ENCODE results near the gene FOXD4.
"Not testable (repeated sequence)": the region's sequence is repeated elsewhere in the genome, so short reads cannot be mapped to it uniquely, and the experiment has no call there.

Gene FOXD4

DNA sequence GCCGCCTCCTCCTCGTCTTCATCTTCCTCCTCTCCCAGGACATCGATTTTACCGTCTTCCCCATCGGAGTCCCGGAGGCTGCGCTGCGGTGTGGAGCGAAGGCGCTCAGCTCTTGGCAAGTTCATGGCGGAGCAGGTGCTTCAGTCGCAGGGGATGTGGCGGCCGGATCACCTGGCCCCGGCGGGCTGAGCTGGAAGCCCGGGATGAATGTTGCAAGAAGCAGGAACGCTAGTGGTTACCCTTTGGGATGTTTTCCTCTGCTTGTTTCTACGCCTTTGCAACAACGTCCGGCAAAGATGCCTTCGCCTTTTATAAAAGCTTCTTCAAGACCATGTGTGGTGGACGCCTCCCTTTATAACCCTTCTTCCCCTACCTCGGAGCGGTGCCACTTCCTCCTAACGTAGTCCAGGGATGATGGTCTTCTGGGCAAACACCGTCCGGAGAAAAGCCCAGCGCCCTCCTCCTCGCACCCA, at the start of gene FOXD4:
Gene FOXD4, minus strand, starts transcription at position 423 of the 473 bp plus-strand sequence. Its CDS starts 298 bp downstream, at position 125.
- not testable (repeated sequence) for DNase-seq (ENCODE audit: low read depth, low spot score)

GRCh38 chr9:159871-160270, 41.7 kb upstream of the FOXD4 start:
- not testable (repeated sequence) for DNase-seq (ENCODE audit: low read depth, low spot score)

GRCh38 chr9:151173-151572, 33.0 kb upstream of the FOXD4 start:
- DNase-seq (ENCODE audit: low read depth, low spot score), result not testable (repeated sequence)

GRCh38 chr9:139880-140279, 21.7 kb upstream of the FOXD4 start:
- not testable (repeated sequence) for DNase-seq (ENCODE audit: low read depth, low spot score)

DNA sequence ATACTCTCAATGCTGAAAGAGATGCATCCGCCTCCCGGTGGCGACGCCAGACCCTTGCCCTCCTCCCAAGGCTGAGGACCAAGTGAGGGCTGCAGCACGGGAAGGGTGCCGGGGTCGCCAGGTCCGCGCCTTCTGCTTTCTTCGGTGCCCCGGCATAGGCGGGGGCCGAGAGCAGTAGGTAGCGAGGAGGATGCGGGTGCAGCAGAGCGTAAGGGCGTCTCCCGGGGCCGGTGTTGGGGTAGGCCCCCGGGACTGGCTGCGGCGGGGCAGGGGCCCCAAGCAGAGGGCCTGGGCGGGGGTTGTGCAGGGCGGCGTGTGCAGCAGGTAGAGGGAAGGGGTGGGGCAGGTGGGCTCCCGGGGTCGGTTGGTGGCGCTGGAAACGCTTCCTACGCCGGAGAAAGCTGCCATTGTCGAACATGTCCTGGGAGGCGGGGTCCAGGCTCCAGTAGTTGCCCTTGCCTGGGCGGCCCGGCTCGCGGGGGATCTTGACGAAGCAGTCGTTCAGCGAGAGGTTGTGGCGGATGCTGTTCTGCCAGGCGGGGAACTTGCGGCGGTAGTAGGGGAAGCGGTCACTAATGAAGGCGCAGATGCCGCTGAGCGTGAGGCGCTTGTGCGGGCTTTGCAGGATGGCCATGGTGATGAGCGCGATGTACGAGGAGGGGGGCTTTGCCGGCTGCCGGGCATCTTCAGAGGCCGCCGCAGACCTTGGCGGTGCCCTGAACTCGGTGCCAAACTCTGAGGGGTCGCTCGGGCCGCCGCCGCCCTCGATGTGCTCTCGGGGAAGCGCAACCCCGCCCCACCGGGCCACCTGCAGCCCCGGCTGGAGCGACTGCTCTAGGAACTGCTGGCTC, 848 bp downstream of the FOXD4 start:
- DNase-seq (ENCODE audit: low read depth, low spot score), result not testable (repeated sequence)

DNA sequence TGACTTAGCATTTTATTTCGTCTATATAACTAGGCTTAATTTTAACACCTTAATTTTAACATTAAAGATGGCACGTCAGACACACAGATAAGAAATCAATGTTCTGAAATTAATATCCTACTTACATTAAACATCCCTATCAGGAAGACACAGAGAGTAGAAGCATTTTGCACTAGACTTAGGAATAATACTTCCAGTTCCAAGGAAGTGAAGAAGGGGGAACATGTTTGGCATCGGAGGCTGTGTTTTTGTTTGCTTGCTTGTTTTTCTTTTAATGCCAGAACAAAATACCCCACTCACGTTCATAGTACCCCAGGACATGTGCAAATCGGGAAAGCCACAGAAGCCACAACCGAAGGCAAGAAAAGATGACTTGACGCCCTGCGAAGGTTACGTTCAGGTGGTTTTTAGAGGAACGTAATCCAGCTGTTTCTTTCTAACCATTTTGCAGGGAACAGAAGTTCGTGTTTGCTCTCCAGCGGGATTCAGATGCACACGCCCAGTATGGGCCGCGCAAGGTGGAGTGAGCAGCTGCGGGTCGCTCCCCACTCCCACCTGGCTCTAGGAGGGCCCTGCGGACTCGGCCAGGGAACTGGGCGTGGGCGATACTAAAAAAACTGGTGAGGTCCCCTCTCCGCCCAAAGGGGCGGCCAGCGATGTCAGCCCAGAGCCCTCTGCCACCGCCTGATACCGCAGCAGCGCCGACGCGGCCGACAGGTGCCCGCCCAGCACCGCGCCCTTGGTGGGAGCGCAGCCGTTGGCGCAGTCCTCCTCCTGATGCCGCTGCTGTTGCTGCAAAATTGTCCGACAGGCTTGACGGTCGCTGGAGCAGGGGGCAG, 1.8 kb downstream of the FOXD4 start:
- DNase-seq (ENCODE audit: low read depth, low spot score), result not testable (repeated sequence)

DNA sequence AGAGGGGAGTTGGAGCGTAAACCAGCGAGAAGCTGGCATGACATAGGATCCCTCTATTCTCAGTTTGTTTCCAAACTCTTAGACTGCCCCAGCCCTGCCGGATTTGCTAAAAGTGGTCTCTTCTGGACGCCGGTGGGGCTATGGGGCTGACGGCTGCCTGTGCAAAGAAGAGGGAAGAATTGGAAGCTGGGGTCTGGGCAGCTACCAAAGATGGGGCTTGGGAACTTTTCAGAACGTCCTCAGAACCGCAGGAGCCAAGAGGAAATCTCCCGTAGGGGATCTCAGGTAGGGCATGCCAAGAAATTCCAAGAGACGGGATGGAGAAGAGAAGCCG, 3.1 kb downstream of the FOXD4 start:
- DNase-seq (ENCODE audit: low read depth, low spot score), result not testable (repeated sequence)

GRCh38 chr9:114267-115117, 3.7 kb downstream of the FOXD4 start:
- DNase-seq (ENCODE audit: low read depth, low spot score), result not testable (repeated sequence)

DNA sequence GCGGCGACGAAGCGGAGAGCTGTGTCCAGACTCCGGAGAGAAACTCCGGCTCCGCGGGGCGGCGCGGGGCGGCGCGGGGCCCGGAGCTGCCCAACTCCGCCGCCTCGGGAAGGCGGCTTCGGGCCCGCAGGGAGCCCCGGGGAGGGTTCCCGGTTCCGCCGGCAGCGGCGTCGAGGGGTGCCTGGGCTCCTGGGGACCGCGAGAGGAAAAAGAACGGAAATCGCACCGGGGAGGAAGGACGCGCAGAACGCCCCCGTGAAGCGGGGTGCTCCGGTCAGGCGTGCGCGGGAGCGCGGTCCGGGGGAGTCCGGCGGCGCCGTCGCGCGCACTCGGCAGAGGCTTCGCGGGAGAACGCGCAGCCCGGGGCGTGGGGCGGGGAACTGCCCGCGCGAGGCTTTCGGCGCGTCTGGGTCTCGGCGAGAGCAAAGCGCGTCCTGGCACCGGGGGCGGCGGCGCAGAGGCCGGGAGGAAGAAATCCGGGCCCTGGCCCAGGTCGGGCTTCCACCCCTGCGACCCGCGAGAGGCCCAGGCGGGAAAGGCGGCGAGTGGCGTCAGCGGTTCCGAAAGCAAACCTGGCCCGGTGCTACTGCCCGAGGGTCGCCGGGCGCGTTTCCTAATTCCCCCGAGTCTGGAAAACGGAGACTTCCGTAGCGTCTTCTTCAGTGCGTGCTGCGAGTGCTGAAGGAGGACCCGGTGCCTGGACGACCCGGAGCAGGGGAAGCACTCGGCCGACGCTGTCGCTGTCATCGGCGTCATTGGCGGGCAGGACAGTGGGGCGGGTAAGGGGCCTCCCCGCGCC, 4.5 kb downstream of the FOXD4 start:
- DNase-seq (ENCODE audit: low read depth, low spot score), result not testable (repeated sequence)

DNA sequence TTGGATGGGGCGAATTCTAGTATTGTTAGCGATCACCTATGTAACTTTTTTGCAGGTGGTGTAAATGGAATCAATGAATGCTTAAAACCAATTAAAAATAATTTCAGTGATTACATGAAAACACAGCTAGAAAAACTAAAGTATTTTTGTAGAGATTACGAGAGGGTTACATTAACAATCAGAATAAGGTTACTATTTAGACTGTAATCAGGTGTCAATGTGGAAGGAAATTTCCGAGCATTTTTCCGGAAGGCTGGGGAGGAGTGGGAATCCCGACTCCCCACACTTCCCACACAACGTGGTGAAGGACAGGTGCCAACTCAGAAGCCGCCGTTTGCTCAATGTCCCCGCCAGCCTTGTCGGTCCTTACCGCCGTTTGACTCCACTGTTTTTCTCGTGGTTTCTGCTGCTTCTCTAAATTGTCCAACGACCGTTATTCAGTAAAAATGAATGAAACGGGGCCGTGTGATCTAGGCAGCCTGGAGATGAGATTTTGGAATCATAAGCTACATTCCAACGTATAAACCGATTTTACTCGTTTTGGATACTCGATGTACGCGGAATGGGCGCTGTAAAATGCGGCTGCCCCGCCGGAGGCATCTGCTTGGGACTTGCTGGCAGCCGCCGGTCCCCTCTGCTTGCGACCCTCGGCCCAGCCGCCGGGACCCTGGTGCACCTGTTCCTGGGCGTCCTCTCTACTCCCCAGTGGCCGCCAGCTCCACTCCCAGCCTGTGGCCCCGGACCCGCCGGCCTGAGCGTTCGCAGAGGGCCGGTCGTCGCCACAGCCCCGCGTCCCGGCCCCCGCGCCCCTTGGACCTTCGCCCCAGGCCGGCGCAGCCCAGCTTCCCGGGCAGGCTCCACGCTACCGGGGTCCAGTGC, 5.4 kb downstream of the FOXD4 start:
- DNase-seq (ENCODE audit: low read depth, low spot score), result not testable (repeated sequence)

DNA sequence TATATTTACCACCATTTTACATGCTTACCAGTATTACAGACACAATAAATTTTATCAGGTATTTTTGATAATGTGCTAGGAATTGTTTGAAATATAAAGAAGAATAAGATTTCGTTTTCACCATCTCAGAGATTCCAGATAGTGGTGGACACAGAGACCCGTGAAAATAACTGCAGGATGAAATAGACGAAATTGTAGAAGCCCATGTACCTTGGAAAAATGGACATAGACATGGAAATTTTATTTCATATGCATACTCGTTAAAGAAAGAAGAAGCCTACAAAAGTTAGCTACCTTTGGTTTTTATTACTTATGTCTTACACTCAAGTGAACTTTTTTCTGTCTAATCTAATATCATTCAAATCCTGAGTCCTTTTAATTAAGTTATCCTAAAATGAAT, 7.5 kb downstream of the FOXD4 start:
- DNase-seq (ENCODE audit: low read depth, low spot score), result not testable (repeated sequence)

DNA sequence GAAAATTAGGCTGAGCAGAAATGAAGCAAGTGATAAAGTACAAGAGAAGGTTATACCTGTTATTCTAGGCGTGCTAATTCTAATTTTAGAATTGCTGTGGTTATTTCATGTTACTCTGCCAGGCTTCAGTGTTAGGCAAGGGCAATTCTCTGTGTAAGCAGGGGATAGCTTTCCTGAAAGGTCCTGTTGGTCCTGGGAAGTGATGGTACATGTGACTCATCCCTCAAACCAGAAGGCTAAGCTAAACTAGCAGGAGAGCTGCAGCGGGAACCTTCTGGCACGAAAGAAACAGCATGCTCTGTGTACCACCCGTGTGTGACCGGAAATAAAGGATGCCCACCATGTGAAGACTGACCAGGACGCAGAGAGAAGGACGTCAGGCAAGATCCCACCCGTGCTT, 8.7 kb downstream of the FOXD4 start:
- not testable (repeated sequence) for DNase-seq (ENCODE audit: low read depth, low spot score)

DNA sequence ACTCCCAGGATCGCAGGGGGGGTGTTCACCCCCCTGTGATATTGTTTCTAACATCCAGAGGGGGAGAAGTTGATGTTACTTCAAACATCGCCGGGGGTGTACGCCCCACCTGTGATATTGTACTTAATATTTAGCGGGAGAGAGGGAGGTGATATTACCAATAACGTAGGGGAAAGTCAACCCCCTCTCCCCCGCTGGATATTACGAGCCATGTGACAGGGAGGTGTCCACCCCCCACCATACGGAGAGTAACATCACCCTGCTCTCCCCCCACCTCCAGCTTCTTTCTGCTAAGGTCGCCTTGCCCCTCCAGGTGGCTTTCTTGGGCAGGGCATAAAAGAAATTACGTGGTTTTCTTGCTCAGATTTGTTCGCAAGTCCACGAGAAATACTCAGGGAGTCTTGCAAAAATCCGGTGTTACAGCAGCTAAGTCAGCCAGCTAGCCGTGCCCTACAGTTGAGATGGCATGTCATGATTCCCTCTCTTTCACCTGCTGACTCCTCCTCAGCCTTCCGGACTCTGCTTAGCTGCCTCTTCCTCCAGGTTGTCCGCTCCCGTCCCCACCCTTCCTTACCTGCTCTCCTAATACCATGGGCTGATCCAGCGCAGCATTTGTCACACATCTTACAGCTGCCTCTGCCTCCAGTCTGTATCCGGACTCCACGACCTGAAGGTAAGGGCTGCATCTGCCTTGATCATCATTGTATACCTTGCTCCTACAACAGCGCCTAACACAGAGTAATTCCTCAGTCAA, 9.3 kb downstream of the FOXD4 start:
- DNase-seq (ENCODE audit: low read depth, low spot score), result not testable (repeated sequence)

DNA sequence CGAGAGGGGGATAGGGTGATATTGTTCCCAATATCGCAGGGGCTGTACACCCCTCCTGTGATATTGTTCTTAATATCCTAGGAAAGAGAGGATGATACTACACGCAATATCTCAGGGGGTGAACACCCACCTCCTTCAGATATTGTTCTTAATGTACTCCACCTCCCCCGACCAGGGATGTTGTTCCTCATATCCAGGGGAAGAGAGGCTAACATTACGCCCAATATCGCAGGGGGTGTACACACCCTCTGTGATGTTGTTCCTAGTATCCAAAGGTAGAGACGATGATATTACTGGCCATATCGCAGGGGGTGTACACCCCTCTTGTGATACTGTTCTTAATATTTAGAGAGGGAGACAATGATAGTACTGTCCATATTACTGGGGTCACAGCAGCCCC, 12.2 kb downstream of the FOXD4 start:
- not testable (repeated sequence) for DNase-seq (ENCODE audit: low read depth, low spot score)

- DNase-seq (ENCODE audit: low read depth, low spot score), result not testable (repeated sequence)
These were observed 17.8 kb downstream of the FOXD4 start for GRCh38 chr9:100430-100829.

- DNase-seq (ENCODE audit: low read depth, low spot score), result not testable (repeated sequence)
These were observed 18.4 kb downstream of the FOXD4 start for GRCh38 chr9:99867-100266.

- not testable (repeated sequence) for DNase-seq (ENCODE audit: low read depth, low spot score)
These were observed 19.4 kb downstream of the FOXD4 start for GRCh38 chr9:98775-99174.

DNA sequence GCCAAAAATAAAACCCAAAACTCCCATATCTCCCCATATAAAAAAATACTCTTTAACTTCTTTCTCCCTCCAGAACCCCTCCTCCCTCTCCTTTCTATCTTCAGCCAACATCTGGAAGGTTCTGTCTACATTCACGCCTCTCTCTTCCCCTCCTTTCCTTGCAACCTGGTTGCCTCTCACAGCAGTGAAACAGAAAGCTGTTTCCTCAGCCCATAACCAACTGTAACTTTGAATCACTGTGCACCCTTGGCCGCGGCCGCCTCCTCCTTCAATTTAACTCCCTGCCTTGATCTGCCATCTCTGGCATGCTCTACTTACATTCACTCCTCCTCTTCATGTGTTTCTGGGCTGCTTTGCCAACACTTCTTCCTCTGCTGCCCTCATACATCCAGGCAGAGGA, 23.2 kb downstream of the FOXD4 start:
- not testable (repeated sequence) for DNase-seq (ENCODE audit: low read depth, low spot score)

DNA sequence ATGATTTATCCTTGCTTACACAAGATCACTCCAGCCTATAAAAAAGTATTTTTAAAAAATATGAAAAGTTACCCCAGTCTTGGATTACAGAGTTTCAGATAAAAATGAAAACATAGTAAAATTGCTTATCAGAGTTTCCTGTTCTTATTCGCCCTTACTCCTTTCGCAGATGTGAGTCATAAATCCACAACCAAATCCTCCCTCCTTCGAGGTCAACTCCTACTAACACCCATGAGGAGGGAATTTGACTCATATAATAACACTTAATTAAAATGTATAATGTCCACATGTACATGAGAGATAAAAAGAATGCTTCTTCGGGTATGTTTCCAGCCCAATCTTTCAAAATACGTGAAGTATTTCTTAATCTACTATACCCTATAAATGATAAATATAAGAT, 23.9 kb downstream of the FOXD4 start:
- DNase-seq (ENCODE audit: low read depth, low spot score), result not testable (repeated sequence)
